HCT116 (cell line): Measurements from ENCODE around the gene PLCB4. TPM values are rescaled to one million over a fixed set of nuclear protein-coding genes. Genes with fewer than 3 reads are reported as not detected.

Experiments used
- ATAC-seq: fragments of 200-7000 bp; cut with Tn5 transposase; 2 replicates; pipeline ENCODE4 v1.9.1; 2020; ENCODE audit warnings: mild to moderate bottlenecking, moderate library complexity
- BruUV-seq: library from RNA; stranded (reverse); fragments of 400-500 nt; replicated peaks from 2 replicates; lab custom pipeline; 2021; lab: Mats Ljungman, UMichigan
- CTCF ChIA-PET: fragments of 300-600 bp; sonication (Branson Sonifier 250); formaldehyde crosslinking; loops from one replicate; lab custom pipeline; 2021; ENCODE audit warnings: antibody characterized with exemption; lab: Charles Lee
- POLR2A ChIA-PET: fragments of 300-600, 350-600 bp; sonication (Branson Sonifier 250); formaldehyde crosslinking; loops from one replicate; lab custom pipeline; 2021; ENCODE audit warnings: antibody characterized with exemption; lab: Charles Lee
- RAD21 ChIA-PET, 2 experiments: fragments of 300-600 bp; sonication (Branson Sonifier 250); formaldehyde crosslinking; loops; one replicate each; lab custom pipeline; 2023; ENCODE audit warnings: low total read pairs in 2 of 2; ENCODE audit not compliant: uncharacterized antibody in 2 of 2, unreplicated experiment in 2 of 2, low non-redundant PET in 1 of 2; lab: Charles Lee
- DNase-seq: peaks from one replicate; pipeline ENCODE4 v3.0.0-alpha.2; 2010; ENCODE audit warnings: low read depth, low spot score
- H2AFZ ChIP-seq: fragments of 200-600 bp; shearing (Covaris generic), sonication (generic); 2 replicates; pipeline ENCODE4 v1.6.1; 2017; ENCODE audit warnings: low read depth, mixed run types, mixed read lengths, antibody characterized with exemption, low read length; ENCODE audit not compliant: poor library complexity, severe bottlenecking
- H3K27ac ChIP-seq: 2 replicates; pipeline ENCODE4 v1.5.1; 2012; ENCODE audit warnings: low read depth, low read length
- H3K27me3 ChIP-seq: fragments of 200-600 bp; sonication (generic); 2 replicates; pipeline ENCODE4 v1.6.1; 2016; ENCODE audit warnings: mixed run types, low read length, mixed read lengths; ENCODE audit not compliant: insufficient read depth
- H3K36me3 ChIP-seq, 2 experiments: fragments of 200-500 bp in 1 of 2; fragments of 200-600 bp in 1 of 2; sonication (Bioruptor generic) in 1 of 2; sonication (generic) in 1 of 2; 2 replicates each; pipeline versions ENCODE4 v1.5.1 to v1.6.1; 2014 to 2016; ENCODE audit warnings: low read length in 2 of 2, inconsistent platforms in 1 of 2, mixed read lengths in 1 of 2, mixed run types in 1 of 2; ENCODE audit not compliant: insufficient read depth in 2 of 2, control insufficient read depth in 1 of 2
- H3K4me1 ChIP-seq, 2 experiments: fragments of 200-600 bp in 1 of 2; sonication (generic) in 1 of 2; 2 replicates each; pipeline versions ENCODE4 v1.5.1 to v1.6.1; 2012 to 2017; ENCODE audit warnings: low read length in 2 of 2, inconsistent platforms in 1 of 2, mild to moderate bottlenecking in 1 of 2, mixed read lengths in 1 of 2, mixed run types in 1 of 2, moderate library complexity in 1 of 2; ENCODE audit not compliant: insufficient read depth in 2 of 2, control insufficient read depth in 1 of 2
- H3K4me2 ChIP-seq: fragments of 200-600 bp; sonication (generic); 2 replicates; pipeline ENCODE4 v1.6.1; 2017; ENCODE audit warnings: mixed run types, low read length, mixed read lengths
- H3K4me3 ChIP-seq, 2 experiments: fragments of 200-600 bp in 1 of 2; sonication (generic) in 1 of 2; replicated peaks in 1 of 2; 2 replicates each; pipeline ENCODE4 v1.5.1; 2011 to 2016; ENCODE audit warnings: low read length in 2 of 2, control low read depth in 1 of 2, low read depth in 1 of 2, mild to moderate bottlenecking in 1 of 2, mixed read lengths in 1 of 2, mixed run types in 1 of 2
- H3K79me2 ChIP-seq: fragments of 200-600 bp; sonication (generic); 2 replicates; pipeline ENCODE4 v1.6.1; 2017; ENCODE audit warnings: mild to moderate bottlenecking, mixed run types, low read length, moderate library complexity, mixed read lengths; ENCODE audit not compliant: insufficient read depth
- H3K9ac ChIP-seq: fragments of 200-600 bp; sonication (generic); 2 replicates; pipeline ENCODE4 v1.6.1; 2016; ENCODE audit warnings: low read length, mixed read lengths
- H3K9me2 ChIP-seq: fragments of 200-600 bp; sonication (generic), shearing (Covaris generic); 2 replicates; pipeline ENCODE4 v1.6.1; 2017; ENCODE audit warnings: mixed run types, mild to moderate bottlenecking, moderate library complexity; ENCODE audit not compliant: insufficient read depth
- H3K9me3 ChIP-seq, 2 experiments: fragments of 200-500 bp in 1 of 2; fragments of 200-600 bp in 1 of 2; sonication (Bioruptor generic) in 1 of 2; sonication (generic) in 1 of 2; 2 replicates each; pipeline ENCODE4 v1.6.1; 2014 to 2017; ENCODE audit warnings: low read length in 2 of 2, mixed read lengths in 2 of 2, inconsistent platforms in 1 of 2, low read depth in 1 of 2, mild to moderate bottlenecking in 1 of 2, mixed run types in 1 of 2, moderate library complexity in 1 of 2; ENCODE audit not compliant: control insufficient read depth in 1 of 2, insufficient read depth in 1 of 2
- H4K20me1 ChIP-seq: fragments of 200-600 bp; sonication (generic), shearing (Covaris generic); 2 replicates; pipeline ENCODE4 v1.6.1; 2017; ENCODE audit warnings: mixed run types, mild to moderate bottlenecking, moderate library complexity; ENCODE audit not compliant: insufficient read depth
- EGR1 ChIP-seq: IDR thresholded peaks from 2 replicates; pipeline ENCODE4 v1.6.1; 2012; ENCODE audit warnings: low read depth
- EZH2 ChIP-seq: fragments of 200-600 bp; sonication (generic); IDR thresholded peaks from 2 replicates; pipeline ENCODE4 v1.6.1; 2017; ENCODE audit warnings: antibody characterized with exemption, mixed run types
- EZH2phosphoT487 ChIP-seq: fragments of 200-600 bp; IDR thresholded peaks from 2 replicates; pipeline ENCODE4 v1.6.1; 2018; ENCODE audit warnings: antibody characterized with exemption, borderline replicate concordance
- POLR2A ChIP-seq: IDR thresholded peaks from 2 replicates; pipeline ENCODE4 v1.7.0; 2011; ENCODE audit warnings: borderline replicate concordance; ENCODE audit not compliant: insufficient read depth, insufficient read length; ENCODE audit errors: extremely low read depth
- POLR2AphosphoS5 ChIP-seq: IDR thresholded peaks from 2 replicates; pipeline ENCODE4 v1.6.1; 2011; ENCODE audit warnings: mild to moderate bottlenecking, low read depth, low read length, moderate library complexity
- SIN3A ChIP-seq: IDR thresholded peaks from 2 replicates; pipeline ENCODE4 v1.6.1; 2012; ENCODE audit warnings: low read depth
- SP1 ChIP-seq: IDR thresholded peaks from 2 replicates; pipeline ENCODE4 v1.6.1; 2012; ENCODE audit warnings: low read depth
- YY1 ChIP-seq: IDR thresholded peaks from 2 replicates; pipeline ENCODE4 v1.6.1; 2011; ENCODE audit warnings: low read length, low read depth, moderate library complexity, mild to moderate bottlenecking; ENCODE audit not compliant: insufficient replicate concordance; ENCODE audit errors: extremely low read depth
- ZBTB33 ChIP-seq: IDR thresholded peaks from 2 replicates; pipeline ENCODE4 v1.6.1; 2011; ENCODE audit warnings: mild to moderate bottlenecking, low read length, moderate library complexity; ENCODE audit not compliant: insufficient replicate concordance; ENCODE audit errors: extremely low read depth
- intact Hi-C: fragments of 100-400 bp; cut with micrococcal nuclease; formaldehyde crosslinking; loops from 2 replicates; pipeline ENCODE4 v1.10.0; 2022
- total RNA-seq: library from RNA; stranded (reverse); gene quantifications from one replicate; pipeline ENCODE4 v1.2.1, GENCODE V29; 2021; ENCODE audit not compliant: unreplicated experiment

Gene PLCB4
- total RNA-seq, 1 experiment from 2014 or later, result 2.5 TPM

GRCh38 chr20:9369557-9369956 is 300.7 kb downstream of the PLCB4 start:
- BruUV-seq, result no TSS peak
- intact Hi-C loops, result no loop called here
- Histone ChIP-seq H3K9me2 (no peaks in the 10 kb centered on the region), H3K9ac (no peak overlapping the region), H3K9me3 (no peaks in the 10 kb centered on the region), H3K79me2 (no peaks in the 10 kb centered on the region), H4K20me1 (no peaks in the 10 kb centered on the region), H3K4me3 (no peak overlapping the region), H3K4me1 (no peaks in the 10 kb centered on the region), H3K27me3 (no peaks in the 10 kb centered on the region), H3K4me2 (no peak overlapping the region), H3K27ac (no peak overlapping the region), H2AFZ (no peak overlapping the region), H3K36me3 (no peaks in the 10 kb centered on the region)
- TF ChIP-seq EZH2, result no peak
- POLR2A ChIA-PET, result no interaction called here
- DNase-seq, result no peak
- RAD21 ChIA-PET, result no interaction called here
- CTCF ChIA-PET, result no interaction called here
- no peak for ATAC-seq

DNA sequence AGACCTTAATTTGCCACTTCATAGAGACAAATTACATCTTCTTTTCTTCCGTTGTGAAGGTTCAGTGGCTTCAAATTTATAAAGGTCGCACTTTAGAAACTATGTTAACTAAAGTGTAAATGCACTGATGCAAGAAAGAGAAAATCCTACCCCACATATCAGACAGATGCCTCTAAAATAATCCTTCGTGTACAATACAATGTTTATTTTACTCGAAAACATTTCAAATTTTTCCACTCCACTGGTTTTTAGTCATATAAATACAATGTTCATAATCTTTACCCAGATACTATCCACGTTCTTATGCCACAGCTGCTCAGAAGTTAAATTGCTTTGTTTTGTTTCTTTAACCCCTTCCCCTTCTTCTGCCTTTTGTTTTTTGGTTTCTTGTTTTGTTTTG is 305.2 kb downstream of the PLCB4 start:
- Histone ChIP-seq H3K4me3 (no peak overlapping the region), H4K20me1 (no peaks in the 10 kb centered on the region), H3K9me2 (no peaks in the 10 kb centered on the region), H3K4me2 (no peak overlapping the region), H3K27me3 (no peaks in the 10 kb centered on the region), H3K27ac (no peak overlapping the region), H3K9me3 (no peaks in the 10 kb centered on the region), H3K79me2 (no peaks in the 10 kb centered on the region), H3K36me3 (no peaks in the 10 kb centered on the region), H3K9ac (no peak overlapping the region), H3K4me1 (no peaks in the 10 kb centered on the region), H2AFZ (no peak overlapping the region)
- ATAC-seq (no peak), DNase-seq (no peak)
- ChIA-PET POLR2A (no interaction called here), CTCF (no interaction called here), RAD21 (no interaction called here)
- BruUV-seq, result no TSS peak
- intact Hi-C loops, result no loop called here
- TF ChIP-seq POLR2AphosphoS5, result no peak
- no peak for TF ChIP-seq YY1
- TF ChIP-seq POLR2A, result no peak
- TF ChIP-seq EZH2phosphoT487, result no peak
- no peak for TF ChIP-seq SIN3A
- TF ChIP-seq SP1, result no peak
- no peak for TF ChIP-seq ZBTB33
- no peak for TF ChIP-seq EGR1
